SU-DHL-6 (cell line): ENCODE results near the gene SEPHS1.

ENCODE experiments used
- EZH2phosphoT487 ChIP-seq: fragments of 200-600 bp; sonication (generic), shearing (Covaris generic); conservative IDR thresholded peaks from 2 replicates; pipeline ENCODE4 v1.6.1; 2018; ENCODE audit warnings: mild to moderate bottlenecking, antibody characterized with exemption, low read length, moderate library complexity, mixed read lengths
- TF ChIP-seq, protein P1 (sequence below): fragments of 200-600 bp; sonication (generic); IDR thresholded peaks from one replicate; pipeline ENCODE4 v1.5.1; 2017; ENCODE audit warnings: antibody characterized with exemption, mild to moderate bottlenecking, low read length, moderate library complexity; ENCODE audit not compliant: insufficient read depth, poor library complexity, severe bottlenecking

- no peak for TF ChIP-seq EZH2phosphoT487
- TF ChIP-seq, protein P1, sequence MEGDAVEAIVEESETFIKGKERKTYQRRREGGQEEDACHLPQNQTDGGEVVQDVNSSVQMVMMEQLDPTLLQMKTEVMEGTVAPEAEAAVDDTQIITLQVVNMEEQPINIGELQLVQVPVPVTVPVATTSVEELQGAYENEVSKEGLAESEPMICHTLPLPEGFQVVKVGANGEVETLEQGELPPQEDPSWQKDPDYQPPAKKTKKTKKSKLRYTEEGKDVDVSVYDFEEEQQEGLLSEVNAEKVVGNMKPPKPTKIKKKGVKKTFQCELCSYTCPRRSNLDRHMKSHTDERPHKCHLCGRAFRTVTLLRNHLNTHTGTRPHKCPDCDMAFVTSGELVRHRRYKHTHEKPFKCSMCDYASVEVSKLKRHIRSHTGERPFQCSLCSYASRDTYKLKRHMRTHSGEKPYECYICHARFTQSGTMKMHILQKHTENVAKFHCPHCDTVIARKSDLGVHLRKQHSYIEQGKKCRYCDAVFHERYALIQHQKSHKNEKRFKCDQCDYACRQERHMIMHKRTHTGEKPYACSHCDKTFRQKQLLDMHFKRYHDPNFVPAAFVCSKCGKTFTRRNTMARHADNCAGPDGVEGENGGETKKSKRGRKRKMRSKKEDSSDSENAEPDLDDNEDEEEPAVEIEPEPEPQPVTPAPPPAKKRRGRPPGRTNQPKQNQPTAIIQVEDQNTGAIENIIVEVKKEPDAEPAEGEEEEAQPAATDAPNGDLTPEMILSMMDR, result no peak
Observed at GRCh38 chr10:13396369-13396768, 48.3 kb upstream of the SEPHS1 start.
